Urothelium cell line (cell line): ENCODE measurements around the gene SYDE2.
"Not testable (repeated sequence)": the region's sequence is repeated elsewhere in the genome, so short reads cannot be mapped to it uniquely, and the experiment has no call there.

ENCODE experiments used
- DNase-seq: peaks from one replicate; pipeline ENCODE4 v3.0.0; 2011; ENCODE audit warnings: low spot score, mixed read lengths
- FAIRE-seq: peaks from 2 replicates; lab custom pipeline; 2011; peaks lifted over from hg19 to GRCh38; lab: Jason Lieb, UNC

The SYDE2 gene

DNA sequence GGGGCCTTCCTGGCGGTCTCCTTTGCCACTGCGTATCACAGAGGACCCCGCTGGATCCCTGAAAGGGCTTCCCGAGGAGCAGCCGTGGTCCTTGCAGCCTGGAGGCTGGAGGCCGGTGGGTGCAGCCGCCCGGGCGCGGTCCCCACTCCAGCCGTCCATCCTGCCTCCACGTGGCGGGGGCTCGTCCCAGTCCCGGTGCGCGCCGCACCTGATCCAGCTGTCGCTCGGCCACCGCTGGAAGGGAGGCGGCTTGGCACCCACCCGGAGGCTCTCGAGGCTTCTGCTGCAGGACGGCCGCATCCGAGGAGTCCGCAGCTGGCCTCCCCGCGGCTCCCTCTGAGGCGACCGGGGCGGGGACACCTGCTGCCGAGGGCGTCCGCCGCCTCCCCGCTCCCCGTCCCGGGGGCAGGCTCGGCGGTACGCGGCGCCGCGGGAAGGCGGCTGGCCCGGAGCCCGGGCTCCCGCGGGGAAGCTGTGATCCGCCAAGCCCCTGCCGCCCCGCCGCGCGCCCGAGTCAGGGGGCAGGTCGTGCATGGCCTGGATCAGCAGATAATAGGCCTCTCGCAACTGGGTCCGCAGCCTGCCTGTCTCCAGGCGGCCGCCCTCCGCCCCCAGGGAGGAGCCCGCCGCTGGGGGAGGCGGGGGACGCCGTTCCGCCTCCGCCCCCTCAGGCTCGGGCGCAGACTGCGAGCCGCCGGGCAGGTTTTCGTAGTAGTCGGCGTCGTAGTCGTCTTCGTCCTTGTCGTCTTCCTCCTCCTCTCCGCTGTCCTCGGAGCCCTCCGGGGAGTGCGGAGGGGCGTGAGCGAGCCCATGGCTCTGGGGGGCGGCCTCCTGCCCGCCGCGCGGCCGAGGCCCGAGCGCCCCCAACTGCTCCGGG is at the start of gene SYDE2:
Gene SYDE2 (minus strand): TSS at position 554 of the 877 bp plus-strand sequence. CDS start 20 bp downstream, at position 534.
- FAIRE-seq (no peak), DNase-seq (peak; percentile 92)

DNA sequence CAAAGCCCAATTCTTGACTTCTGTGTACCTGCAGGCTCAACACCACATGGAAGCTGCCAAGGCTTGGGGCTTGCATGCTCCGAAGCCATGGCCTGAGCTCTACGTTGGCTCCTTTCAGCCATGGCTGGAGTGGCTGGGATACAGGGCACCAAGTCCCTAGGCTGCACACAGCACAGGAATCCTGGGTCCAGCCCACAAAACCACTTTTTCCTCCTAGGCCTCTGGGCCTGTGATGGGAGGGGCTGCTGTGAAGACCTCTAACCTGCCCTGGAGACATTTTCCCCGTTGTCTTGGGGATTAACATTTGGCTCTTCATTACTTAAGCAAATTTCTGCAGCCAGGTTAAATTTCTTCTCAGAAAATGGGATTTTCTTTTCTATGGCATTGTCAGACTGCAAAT is 48.2 kb upstream of the SYDE2 start:
- not testable (repeated sequence) for DNase-seq, FAIRE-seq

GRCh38 chr1:85245891-85246290 is 45.1 kb upstream of the SYDE2 start:
- no peak for DNase-seq
- no peak for FAIRE-seq

GRCh38 chr1:85245456-85245855 is 44.6 kb upstream of the SYDE2 start:
- FAIRE-seq (no peak), DNase-seq (no peak)

GRCh38 chr1:85244271-85245061 is 43.6 kb upstream of the SYDE2 start:
- no peak for FAIRE-seq
- peak; percentile 39 for DNase-seq

DNA sequence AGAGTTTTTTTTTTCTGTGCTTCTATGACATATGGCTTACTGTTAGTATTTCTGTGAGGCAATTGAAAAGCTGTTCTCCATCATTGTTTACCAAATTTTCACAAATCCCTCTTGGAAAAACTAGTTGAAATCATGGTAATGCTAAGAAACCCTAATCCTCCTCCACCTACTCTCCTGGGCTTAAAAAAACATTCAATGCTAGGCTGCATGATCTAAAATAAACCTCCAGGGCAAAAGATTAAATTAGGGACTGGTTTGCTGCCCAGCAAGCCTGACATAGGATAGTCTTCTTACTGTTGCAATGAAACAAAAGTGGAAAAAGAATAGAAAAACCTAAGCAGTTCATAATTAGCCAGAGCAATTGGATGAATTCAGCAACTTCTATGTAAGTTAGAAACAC is 42.6 kb upstream of the SYDE2 start:
- DNase-seq (no peak), FAIRE-seq (no peak)

DNA sequence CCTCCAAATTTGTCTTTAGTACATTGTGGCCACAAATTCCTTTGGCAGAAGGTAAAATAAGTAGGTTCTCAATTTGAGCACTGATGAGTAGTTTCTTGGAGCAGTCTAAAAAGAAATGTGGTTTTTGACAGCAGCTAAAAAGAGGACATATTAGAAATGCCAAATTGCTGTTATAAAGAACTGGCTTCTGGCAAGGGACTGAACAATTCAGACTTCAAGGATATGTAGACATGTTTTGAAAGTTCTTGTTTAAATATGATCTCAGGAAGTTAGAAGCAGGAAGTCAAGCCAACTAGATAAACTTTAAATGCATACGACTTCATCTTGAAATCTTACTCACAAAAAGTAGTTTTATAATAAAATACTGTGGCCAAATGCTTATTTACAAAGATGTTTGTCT is 39.8 kb upstream of the SYDE2 start:
- DNase-seq, result no peak
- FAIRE-seq, result no peak

DNA sequence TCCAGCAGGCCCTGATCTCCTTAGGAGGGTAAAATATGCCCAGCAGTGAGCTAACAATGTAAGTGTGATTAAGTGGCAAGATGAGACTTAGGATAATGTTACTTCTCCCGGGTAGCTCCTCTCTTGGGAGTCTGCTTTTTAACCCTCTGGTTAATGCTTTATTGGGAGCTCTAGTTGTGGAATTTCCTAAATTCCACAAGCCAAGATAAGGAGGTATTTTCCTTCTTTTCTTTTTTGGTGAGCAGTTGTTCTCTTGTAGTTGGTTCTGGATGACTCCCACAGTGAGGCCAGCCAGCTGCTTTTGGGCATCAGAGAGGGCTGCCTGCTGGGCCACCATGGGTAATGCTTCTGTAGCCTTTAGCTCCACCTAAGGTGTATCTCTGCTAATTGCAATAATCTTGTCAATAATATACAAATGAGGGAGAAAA is 39.4 kb upstream of the SYDE2 start:
- DNase-seq, result no peak
- no peak for FAIRE-seq

GRCh38 chr1:85237613-85238012 is 36.8 kb upstream of the SYDE2 start:
- DNase-seq (no peak), FAIRE-seq (no peak)

- DNase-seq (no peak), FAIRE-seq (no peak)
Measured at GRCh38 chr1:85230305-85230977, 29.6 kb upstream of the SYDE2 start.

DNA sequence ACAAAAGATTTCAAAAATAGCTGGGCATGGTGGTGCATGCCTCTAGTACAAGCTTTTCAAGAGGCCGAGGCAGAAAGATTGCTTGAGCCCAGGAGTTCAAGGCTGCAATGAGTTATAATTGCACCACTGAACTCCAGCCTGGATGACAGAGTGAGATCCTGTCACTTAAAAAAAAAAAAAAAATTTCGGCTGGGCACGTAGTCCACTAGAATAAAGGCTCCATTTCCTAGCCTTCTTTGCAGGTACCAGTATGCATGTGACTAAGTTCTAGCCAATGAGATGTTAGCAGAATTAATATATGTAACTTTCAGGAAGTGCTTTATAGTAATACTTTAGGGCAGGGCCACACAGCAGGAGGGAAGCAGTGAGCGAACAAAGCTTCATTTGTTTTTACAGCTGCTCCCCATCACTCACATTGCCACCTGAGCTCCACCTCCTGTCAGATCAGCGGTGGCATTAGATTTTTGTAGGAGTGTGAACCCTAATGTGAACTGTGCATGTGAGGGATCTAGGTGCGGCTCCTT is 28.8 kb upstream of the SYDE2 start:
- no peak for FAIRE-seq
- no peak for DNase-seq

DNA sequence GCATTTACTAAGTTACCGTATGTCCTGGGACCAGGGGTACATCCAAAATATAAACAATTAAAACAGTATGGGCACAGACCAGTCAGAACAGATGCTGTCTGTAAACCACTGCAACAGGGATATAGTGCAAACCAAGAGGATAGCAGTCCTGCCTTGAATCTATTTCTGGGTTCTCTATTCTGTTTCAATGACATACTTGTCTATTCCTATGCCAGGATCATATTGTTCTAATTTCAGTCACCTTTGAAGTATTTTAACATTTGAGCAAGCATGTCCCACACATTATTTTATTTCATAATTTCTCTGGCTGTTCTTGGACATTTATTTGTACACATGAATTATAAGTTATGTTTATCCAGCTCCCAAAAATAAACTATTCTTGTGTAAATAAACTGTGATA is 28.2 kb upstream of the SYDE2 start:
- DNase-seq (no peak), FAIRE-seq (no peak)

- no peak for DNase-seq
- no peak for FAIRE-seq
Measured at GRCh38 chr1:85225624-85226380, 25.0 kb upstream of the SYDE2 start.

GRCh38 chr1:85224734-85225623 is 24.2 kb upstream of the SYDE2 start:
- no peak for FAIRE-seq
- no peak for DNase-seq

GRCh38 chr1:85224295-85224694 is 23.5 kb upstream of the SYDE2 start:
- FAIRE-seq, result no peak
- no peak for DNase-seq

GRCh38 chr1:85223334-85223733 is 22.5 kb upstream of the SYDE2 start:
- FAIRE-seq (no peak), DNase-seq (no peak)

DNA sequence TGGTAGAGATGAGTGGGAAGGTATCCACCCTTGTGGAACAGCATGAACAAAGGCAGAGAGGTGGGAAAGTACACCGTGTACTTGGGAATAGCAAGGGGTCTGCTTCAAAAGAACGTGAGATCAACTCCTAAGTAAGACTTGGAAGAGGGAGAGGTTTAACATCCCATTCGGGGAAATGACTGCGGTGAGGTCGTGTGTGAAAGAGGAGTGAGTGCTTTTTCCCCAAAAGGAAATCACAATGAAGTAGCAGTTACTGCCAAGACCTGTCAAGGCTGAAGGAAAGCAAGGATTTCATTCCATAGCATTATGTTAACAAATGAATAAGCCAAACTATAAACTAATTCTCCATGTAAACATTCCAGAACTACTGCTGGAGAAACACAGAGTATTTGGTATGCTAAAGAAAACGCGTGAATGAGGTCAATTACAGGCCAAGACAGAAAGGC is 20.0 kb upstream of the SYDE2 start:
- FAIRE-seq (no peak), DNase-seq (no peak)

- DNase-seq (no peak), FAIRE-seq (no peak)
Measured at GRCh38 chr1:85219853-85220610, 19.2 kb upstream of the SYDE2 start.

DNA sequence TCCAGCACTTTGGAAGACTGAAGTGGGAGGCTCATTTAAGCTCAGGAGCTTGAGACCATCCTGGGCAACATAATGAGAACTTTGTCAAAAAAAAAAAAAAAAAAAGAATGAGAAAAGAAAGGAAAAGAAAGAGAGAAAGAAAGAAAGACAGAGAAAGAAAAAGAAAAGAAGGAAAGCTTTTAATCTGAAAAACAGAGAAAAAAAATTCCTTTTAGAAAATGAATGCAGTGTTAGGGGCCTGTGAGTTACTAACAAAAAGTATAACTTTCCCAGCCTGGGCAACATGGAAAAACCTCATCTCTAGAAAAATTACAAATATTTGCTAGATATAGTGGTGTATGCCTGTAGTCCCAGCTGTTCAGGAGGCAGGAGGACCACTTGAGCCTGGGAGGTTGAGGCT is 15.9 kb upstream of the SYDE2 start:
- no peak for DNase-seq
- FAIRE-seq, result no peak
